Measurements from ENCODE around the gene RNF217.

RNF217 gene

DNA sequence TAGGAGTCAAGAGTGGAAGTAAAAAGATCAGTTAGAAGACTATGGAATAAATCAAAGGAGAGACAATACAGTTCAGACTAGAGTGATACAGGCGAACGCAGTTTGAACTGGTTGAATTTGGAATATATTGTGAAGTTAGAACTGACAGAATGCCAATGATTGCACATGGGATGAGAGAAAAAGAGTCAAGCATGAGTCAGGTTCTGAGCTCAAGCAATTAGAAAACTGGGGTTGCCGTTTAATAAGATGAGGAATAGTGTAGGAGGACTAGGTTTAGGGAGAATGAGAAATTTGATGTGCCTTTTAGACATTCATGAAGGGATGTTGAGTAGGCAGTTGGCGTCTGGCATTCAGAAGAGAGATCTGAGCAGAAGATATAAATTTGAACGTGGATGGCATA is 8.0 kb downstream of the RNF217 start:
- H3K4me3 ChIP-seq (ENCODE audit: low read depth, low read length): no peak overlapping the region
- TF ChIP-seq, protein P1, sequence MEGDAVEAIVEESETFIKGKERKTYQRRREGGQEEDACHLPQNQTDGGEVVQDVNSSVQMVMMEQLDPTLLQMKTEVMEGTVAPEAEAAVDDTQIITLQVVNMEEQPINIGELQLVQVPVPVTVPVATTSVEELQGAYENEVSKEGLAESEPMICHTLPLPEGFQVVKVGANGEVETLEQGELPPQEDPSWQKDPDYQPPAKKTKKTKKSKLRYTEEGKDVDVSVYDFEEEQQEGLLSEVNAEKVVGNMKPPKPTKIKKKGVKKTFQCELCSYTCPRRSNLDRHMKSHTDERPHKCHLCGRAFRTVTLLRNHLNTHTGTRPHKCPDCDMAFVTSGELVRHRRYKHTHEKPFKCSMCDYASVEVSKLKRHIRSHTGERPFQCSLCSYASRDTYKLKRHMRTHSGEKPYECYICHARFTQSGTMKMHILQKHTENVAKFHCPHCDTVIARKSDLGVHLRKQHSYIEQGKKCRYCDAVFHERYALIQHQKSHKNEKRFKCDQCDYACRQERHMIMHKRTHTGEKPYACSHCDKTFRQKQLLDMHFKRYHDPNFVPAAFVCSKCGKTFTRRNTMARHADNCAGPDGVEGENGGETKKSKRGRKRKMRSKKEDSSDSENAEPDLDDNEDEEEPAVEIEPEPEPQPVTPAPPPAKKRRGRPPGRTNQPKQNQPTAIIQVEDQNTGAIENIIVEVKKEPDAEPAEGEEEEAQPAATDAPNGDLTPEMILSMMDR (conservative IDR thresholded peaks at IDR 0.05; ENCODE audit: low read depth, low read length): no peak
- no peak for DNase-seq (ENCODE audit: low read depth)

DNA sequence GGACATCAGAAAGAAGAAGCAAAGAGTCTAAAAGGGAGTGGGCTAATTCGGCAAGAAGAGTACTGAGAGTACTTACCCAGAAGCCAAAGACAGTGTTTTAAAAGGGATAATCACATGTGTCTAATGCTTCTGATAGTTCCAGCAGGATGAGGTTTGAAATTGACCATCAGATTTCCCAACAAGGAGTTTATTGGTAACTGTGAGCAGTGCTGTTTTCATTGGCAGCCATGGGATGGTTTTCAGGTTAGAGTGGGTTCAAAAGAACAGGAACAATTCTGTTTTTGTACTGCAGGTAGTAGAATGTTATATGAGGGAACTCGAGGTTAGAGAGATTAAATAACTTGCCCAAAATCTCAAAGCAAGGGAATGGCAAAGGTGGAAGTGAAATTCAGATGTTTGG is 8.5 kb downstream of the RNF217 start:
- TF ChIP-seq, protein P1 (conservative IDR thresholded peaks at IDR 0.05; ENCODE audit: low read depth, low read length): no peak
- no peak overlapping the region for H3K4me3 ChIP-seq (ENCODE audit: low read depth, low read length)
- DNase-seq (ENCODE audit: low read depth): no peak

DNA sequence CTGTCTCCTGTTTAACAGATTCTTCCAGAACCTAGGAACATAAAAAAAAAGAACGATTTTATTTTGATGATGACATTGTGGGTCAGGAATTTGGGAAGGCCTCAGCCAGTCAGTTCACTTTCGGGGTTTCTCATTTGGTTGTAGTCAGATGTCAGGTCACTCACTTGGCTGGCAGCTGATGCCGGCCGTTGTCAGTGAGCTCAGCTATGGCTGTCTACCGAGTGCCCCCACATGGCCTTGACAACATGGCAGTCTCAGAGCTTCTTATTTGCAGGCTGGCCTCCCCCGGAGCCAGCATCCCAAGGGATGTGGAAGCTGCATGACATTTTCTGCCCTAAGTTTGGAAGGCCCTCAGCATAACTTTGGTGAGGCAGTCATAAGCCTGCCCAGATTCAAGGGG is 11.5 kb downstream of the RNF217 start:
- no peak overlapping the region for H3K4me3 ChIP-seq (ENCODE audit: low read depth, low read length)
- TF ChIP-seq, protein P1 (conservative IDR thresholded peaks at IDR 0.05; ENCODE audit: low read depth, low read length): no peak
- no peak for DNase-seq (ENCODE audit: low read depth)

DNA sequence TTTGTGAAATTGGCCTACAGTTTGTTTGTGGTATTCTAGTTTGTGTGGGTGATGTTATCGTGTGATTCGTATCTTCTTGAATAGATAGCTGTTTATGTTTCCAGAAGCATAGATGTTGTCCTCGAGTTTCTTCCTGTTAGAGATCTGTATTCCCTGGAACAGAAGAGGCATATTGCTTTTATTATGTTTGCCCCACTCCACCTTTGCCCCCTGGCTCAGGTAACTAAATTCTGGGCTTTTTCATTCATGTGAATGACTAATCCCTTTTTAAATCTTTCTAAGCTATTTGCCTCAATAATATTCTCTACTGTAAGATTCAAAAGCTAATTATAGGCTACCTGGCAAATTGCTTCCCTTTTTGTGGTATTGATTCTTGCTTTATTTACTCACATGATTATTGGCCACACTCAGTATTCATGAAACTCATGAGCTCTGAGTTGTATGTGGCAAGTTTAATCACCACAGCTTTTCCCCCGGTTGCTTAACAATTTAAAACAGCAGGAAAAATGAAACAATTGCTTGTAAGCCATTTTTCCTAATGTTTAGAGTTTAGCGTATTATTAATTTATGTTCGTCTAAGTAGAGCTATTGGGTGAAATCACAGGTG is 12.6 kb downstream of the RNF217 start:
- no peak overlapping the region for H3K4me3 ChIP-seq (ENCODE audit: low read depth, low read length)
- TF ChIP-seq, protein P1 (conservative IDR thresholded peaks at IDR 0.05; ENCODE audit: low read depth, low read length): no peak
- no peak for DNase-seq (ENCODE audit: low read depth)

DNA sequence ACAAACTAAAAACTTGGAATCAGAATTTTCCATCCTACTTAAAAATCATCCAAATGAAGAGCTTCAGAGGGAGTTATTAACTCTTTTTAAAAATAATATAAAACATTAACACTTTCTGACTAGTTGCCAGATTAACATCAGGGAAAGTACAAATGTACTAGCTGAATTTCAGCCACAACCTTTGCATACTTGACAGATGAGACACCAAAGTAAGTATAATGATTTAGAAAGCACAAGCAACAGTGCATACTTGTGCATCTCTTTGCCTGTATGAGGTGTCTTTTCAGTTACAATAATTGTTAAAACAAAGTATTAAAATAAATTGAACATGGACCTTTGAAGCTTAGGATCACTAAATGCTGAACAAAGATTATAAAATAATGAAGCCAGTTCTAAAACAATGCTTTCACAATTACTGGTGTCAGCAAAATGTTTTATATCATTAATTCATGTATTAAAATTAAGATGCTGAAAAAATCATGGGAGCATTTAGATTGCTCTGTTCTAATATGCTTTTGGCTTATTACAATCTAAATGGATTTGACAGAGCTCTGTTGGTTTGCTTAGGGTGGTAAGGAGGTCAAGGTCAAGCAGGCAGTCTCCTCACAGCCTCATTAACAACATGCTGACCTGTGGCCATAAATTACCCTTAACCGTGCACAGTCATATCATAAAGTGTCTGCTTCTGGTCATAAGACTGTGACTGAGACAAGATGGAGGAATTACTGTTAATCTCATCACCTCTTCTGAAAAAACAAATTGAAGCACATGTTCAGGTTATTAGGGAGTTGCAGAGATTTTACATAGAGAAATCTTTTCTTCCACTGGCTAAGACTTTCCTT is 15.1 kb downstream of the RNF217 start:
- DNase-seq (ENCODE audit: low read depth): peak; percentile 80
- TF ChIP-seq, protein P1 (conservative IDR thresholded peaks at IDR 0.05; ENCODE audit: low read depth, low read length): no peak
- no peak overlapping the region for H3K4me3 ChIP-seq (ENCODE audit: low read depth, low read length)

DNA sequence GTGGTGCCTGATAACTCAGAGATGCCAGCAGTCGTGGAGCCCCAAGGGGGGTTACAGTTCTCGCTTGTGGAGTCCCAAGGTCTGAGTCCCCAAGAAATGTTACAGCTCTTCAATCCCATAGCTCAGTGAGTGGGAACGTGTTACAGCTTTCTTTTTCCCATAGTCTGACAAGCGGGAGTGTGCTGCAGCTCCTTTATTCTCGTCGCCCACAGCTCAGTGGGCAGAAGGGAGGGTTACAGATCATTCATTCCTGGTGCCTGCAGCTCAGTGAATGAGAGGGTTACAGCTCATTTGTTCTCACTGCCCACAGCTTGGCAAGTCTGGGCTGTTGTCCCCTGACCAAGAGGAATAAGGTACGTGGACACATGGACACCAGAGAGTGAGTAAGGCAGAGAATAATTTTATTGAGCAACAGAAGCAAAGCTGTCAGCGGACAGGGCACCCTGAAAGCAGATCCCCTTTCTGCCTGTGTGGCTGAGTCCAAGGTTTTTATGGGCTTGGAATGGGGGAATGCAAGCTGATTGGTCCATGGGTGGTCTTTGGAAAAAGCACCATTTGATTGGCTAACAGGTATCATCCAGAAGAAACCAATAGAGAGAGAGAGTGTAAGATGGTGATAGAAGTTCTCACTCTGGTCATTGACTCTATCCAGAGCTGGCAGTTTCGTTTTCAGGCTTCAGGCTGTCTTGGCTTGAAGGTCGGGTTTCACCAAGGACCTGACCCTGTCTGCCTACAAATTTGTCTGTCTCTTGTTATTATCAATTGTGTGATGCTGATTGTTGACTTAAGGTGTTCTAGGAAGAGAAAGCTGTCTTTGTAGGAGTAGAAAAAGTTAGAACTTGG is 16.4 kb downstream of the RNF217 start:
- H3K4me3 ChIP-seq (ENCODE audit: low read depth, low read length): no peak overlapping the region
- DNase-seq (ENCODE audit: low read depth): no peak
- TF ChIP-seq, protein P1 (conservative IDR thresholded peaks at IDR 0.05; ENCODE audit: low read depth, low read length): no peak
